Measurements from ENCODE around the gene SUGCT. TPM values are rescaled to one million over a fixed set of nuclear protein-coding genes. Genes with fewer than 3 reads are reported as not detected.
A peak's percentile ranks its signal among the peaks of the same experiment; 100 is the strongest.

The SUGCT gene
- total RNA-seq, 1 donor from 2014 or later, result 9.8 TPM

GRCh38 chr7:40675741-40676140 is 540.9 kb downstream of the SUGCT start:
- intact Hi-C loops (cut with DNase I), result no loop called here
- Histone ChIP-seq H3K36me3 (no peaks in the 10 kb centered on the region), H3K27me3 (no peaks in the 10 kb centered on the region), H3K4me1 (no peaks in the 10 kb centered on the region), H3K9me3 (no peaks in the 10 kb centered on the region), H3K27ac (no peak overlapping the region), H3K4me3 (no peak overlapping the region)
- TF ChIP-seq, protein P1, sequence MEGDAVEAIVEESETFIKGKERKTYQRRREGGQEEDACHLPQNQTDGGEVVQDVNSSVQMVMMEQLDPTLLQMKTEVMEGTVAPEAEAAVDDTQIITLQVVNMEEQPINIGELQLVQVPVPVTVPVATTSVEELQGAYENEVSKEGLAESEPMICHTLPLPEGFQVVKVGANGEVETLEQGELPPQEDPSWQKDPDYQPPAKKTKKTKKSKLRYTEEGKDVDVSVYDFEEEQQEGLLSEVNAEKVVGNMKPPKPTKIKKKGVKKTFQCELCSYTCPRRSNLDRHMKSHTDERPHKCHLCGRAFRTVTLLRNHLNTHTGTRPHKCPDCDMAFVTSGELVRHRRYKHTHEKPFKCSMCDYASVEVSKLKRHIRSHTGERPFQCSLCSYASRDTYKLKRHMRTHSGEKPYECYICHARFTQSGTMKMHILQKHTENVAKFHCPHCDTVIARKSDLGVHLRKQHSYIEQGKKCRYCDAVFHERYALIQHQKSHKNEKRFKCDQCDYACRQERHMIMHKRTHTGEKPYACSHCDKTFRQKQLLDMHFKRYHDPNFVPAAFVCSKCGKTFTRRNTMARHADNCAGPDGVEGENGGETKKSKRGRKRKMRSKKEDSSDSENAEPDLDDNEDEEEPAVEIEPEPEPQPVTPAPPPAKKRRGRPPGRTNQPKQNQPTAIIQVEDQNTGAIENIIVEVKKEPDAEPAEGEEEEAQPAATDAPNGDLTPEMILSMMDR (IDR thresholded peaks at IDR 0.05), result no peak
- DNase-seq (ENCODE audit: low spot score in 2 of 2), result no peak

- Histone ChIP-seq H3K27ac (no peak overlapping the region), H3K4me1 (no peaks in the 10 kb centered on the region), H3K4me3 (no peak overlapping the region), H3K36me3 (no peaks in the 10 kb centered on the region), H3K9me3 (no peaks in the 10 kb centered on the region), H3K27me3 (no peaks in the 10 kb centered on the region)
- intact Hi-C loops (cut with DNase I), result no loop called here
- TF ChIP-seq, protein P1 (IDR thresholded peaks at IDR 0.05), result no peak
- no peak for DNase-seq (ENCODE audit: low spot score in 2 of 2)
Observed at GRCh38 chr7:40676221-40676620, 541.4 kb downstream of the SUGCT start.

DNA sequence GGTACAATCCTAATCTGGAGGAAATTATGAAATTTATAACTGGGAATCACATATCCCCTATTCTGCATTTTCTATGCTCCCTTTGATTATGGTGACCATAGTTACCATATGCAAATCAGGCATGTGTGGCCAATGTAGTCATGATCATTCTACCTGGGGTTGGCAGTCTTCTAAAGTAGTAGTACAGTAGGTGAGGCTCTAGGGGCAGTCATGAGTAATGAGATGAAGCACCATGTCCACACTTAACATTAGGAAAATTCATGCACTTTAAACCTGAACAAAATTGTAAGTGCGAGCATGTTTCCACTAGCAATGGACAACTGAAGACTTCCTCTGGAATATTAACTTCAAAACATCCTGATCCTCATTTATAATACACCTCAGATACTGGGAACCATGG is 545.9 kb downstream of the SUGCT start:
- no peak for DNase-seq (ENCODE audit: low spot score in 2 of 2)
- TF ChIP-seq, protein P1 (IDR thresholded peaks at IDR 0.05), result peak in 2 of 3 experiments; percentile 6 to 31

DNA sequence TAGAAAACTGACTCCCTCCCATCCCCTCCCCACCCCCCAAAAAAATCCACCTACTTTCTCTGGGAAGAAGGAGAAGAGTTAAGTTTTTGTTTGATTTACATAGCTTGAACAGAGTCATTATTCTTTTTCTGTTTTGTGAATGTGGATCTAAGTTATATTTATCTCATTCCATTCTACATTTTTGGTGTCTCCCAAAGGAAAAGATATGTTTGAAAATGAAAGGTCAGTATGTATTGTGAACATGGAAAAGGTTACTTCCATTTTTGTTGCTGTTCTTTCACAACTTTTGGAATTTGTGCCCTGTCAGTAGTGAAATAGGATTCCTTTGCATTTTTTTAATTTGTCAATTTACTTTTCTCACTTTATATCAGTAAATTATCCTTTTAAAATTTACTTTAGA is 547.9 kb downstream of the SUGCT start:
- Histone ChIP-seq H3K4me3 (no peak overlapping the region), H3K27me3 (no peaks in the 10 kb centered on the region), H3K36me3 (no peaks in the 10 kb centered on the region), H3K9me3 (no peaks in the 10 kb centered on the region), H3K27ac (peak overlapping the region; percentile 41 to 58), H3K4me1 (peaks cover 0 to 14% of the 10 kb centered on the region in 2 donors)
- DNase-seq (ENCODE audit: low spot score in 2 of 2), result no peak
- intact Hi-C loops (cut with DNase I), result no loop called here
- TF ChIP-seq, protein P1 (IDR thresholded peaks at IDR 0.05), result no peak

More for the DNA sequence above, 545.9 kb downstream of the SUGCT start:
- Histone ChIP-seq H3K27me3 (no peaks in the 10 kb centered on the region), H3K36me3 (no peaks in the 10 kb centered on the region), H3K27ac (no peak overlapping the region), H3K4me3 (no peak overlapping the region), H3K4me1 (peaks cover 0 to 14% of the 10 kb centered on the region in 2 donors), H3K9me3 (no peaks in the 10 kb centered on the region)
- intact Hi-C loops (cut with DNase I), result no loop called here

DNA sequence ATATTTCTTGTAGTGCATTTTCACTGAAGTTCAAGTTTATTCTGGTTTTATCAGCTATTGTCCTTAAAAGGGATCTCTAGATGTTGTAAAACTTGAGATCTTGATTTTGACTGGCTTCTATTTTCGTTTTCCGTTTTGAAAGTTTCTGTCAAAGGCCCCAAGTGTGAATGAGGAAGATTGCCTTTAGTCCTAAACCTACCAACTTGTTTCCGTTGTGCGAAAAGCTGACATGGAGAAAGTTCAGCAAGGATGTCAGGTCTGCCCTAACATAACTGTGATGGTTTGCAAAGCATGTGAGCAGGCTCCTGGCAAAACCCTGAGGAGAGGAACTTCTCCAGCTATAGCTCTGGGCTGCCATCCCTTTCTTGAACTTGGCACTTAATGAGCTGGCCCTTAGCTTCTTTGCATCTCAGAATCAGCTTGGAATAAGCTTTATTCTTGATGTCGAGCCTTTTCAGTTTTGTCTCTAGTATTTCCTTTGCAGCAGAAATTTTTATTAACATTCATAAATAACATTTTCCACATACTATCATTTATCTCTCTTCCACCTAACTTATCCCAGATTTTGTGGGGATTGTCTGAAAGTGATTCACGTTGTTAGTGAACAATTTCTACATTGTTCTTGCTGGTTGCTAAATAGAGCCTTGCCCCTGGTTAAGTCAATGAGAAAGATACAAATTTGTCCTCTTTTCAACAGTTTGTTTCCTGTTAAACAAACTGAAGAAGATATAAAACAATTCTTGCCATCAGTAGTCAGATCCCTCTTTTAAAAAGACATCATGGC is 559.4 kb downstream of the SUGCT start:
- H3K27me3 ChIP-seq, result no peaks in the 10 kb centered on the region
- H3K4me3 ChIP-seq, result peak overlapping the region in 1 of 2 donors; percentile 26
- TF ChIP-seq, protein P1 (IDR thresholded peaks at IDR 0.05), result no peak
- intact Hi-C loops (cut with DNase I), result no loop called here
- peaks cover 0 to 2% of the 10 kb centered on the region in 2 donors for H3K4me1 ChIP-seq
- no peak for DNase-seq (ENCODE audit: low spot score in 2 of 2)
- peak overlapping the region; percentile 17 to 47 for H3K27ac ChIP-seq
- no peaks in the 10 kb centered on the region for H3K9me3 ChIP-seq
- no peaks in the 10 kb centered on the region for H3K36me3 ChIP-seq
